Thymus (tissue), 11 donors: Measurements from ENCODE around the gene USH2A. TPM values are rescaled to one million over a fixed set of nuclear protein-coding genes. Genes with fewer than 3 reads are reported as not detected.

ENCODE experiments used
- DNase-seq, 9 donors: peaks; one replicate each; pipeline ENCODE4 v3.0.0-alpha.2; 2013; ENCODE audit warnings: low spot score in 9 of 9, low read depth in 6 of 9, missing footprints in 1 of 9
- H3K27ac ChIP-seq, 2 donors: one replicate each; pipeline ENCODE4 v1.5.1; 2013; ENCODE audit warnings: control low read depth in 1 of 2, low read depth in 1 of 2, low read length in 1 of 2, mild to moderate bottlenecking in 1 of 2, moderate library complexity in 1 of 2
- H3K27me3 ChIP-seq, 2 donors: one replicate each; pipeline ENCODE4 v1.5.1; 2013; ENCODE audit warnings: low read length in 1 of 2; ENCODE audit not compliant: control insufficient read depth in 2 of 2, insufficient read depth in 1 of 2
- H3K36me3 ChIP-seq, 2 donors: one replicate each; pipeline ENCODE4 v1.5.1; 2013; ENCODE audit warnings: low read length in 1 of 2, mild to moderate bottlenecking in 1 of 2, moderate library complexity in 1 of 2; ENCODE audit not compliant: control insufficient read depth in 2 of 2, insufficient read depth in 2 of 2
- H3K4me1 ChIP-seq, 2 donors: one replicate each; pipeline ENCODE4 v1.5.1; 2013; ENCODE audit warnings: low read length in 2 of 2; ENCODE audit not compliant: control insufficient read depth in 2 of 2, insufficient read depth in 2 of 2
- H3K4me3 ChIP-seq, 2 donors: one replicate each; pipeline ENCODE4 v1.5.1; 2013; ENCODE audit warnings: low read length in 2 of 2, control low read depth in 1 of 2, mild to moderate bottlenecking in 1 of 2
- H3K9me3 ChIP-seq, 2 donors: one replicate each; pipeline ENCODE4 v1.5.1; 2013; ENCODE audit warnings: low read length in 1 of 2, mild to moderate bottlenecking in 1 of 2; ENCODE audit not compliant: control insufficient read depth in 2 of 2, insufficient read depth in 1 of 2
- WGBS: extraction: QIAGEN DNeasy Blood & Tissue Kit; methylation state at CpG from one replicate; pipeline ENCODE4 v1.1.7; 2013; 5-methylcytosine and 5-hydroxymethylcytosine counted together
- polyA plus RNA-seq: library from polyadenylated mRNA; stranded (reverse); fragments of 200-250 nt; gene quantifications from one replicate; pipeline ENCODE4 v1.2.3, GENCODE V29; 2013
- total RNA-seq: library from RNA; stranded (reverse); fragments of 120-200 nt; gene quantifications from one replicate; pipeline ENCODE4 v1.2.4, GENCODE V29; 2013
- donor health status: healthy.

Gene USH2A
- total and polyA plus RNA-seq, 2 donors = 0.09 to 0.14 TPM

DNA sequence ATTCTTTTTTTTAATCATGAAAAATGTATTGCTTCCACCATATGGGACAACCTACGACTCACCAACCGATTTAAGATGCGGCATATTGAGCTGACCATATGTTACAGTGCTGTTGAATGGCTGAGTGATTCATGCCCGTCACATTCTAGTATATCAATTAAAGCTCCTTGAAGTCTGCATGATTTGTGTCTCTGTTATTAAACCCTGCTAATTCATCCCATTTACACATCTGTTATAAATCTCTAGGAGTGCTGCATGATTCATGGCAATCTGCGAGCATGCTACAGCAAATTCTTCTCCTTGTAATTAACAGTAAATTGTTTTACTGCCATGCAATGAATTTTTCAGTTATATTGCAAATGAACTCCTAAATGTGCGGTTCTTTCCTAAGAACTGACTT lies 239.8 kb downstream of the USH2A start:
- Histone ChIP-seq H3K4me3 (no peak overlapping the region), H3K4me1 (no peaks in the 10 kb centered on the region), H3K27ac (no peak overlapping the region), H3K36me3 (no peaks in the 10 kb centered on the region), H3K9me3 (no peaks in the 10 kb centered on the region), H3K27me3 (no peaks in the 10 kb centered on the region)
- WGBS = 81% methylated on average over 6 of the region's 6 CpGs
- DNase-seq = no peak

DNA sequence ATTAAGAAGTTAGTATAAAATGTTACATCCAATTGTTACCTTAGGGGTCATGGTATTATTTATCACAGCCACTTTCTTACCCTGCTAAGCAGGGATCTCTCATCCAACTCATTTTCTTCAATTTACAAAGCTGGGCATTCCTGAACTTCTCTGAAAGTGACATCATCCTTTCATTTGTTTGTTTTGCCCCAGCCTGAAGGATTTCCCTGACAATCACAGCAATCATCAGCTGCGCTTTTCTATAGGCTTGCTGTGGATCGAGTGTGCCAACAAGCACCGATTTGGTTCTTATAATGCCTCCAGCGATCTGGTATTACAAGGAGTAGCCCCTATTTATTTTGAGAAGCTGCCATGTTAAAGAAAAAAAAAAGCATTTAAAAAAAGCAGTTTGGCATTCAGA lies 240.2 kb downstream of the USH2A start:
- Histone ChIP-seq H3K9me3 (no peaks in the 10 kb centered on the region), H3K27ac (no peak overlapping the region), H3K27me3 (no peaks in the 10 kb centered on the region), H3K4me1 (no peaks in the 10 kb centered on the region), H3K36me3 (no peaks in the 10 kb centered on the region), H3K4me3 (no peak overlapping the region)
- WGBS = 29% methylated on average over 4 of the region's 4 CpGs
- no peak for DNase-seq

DNA sequence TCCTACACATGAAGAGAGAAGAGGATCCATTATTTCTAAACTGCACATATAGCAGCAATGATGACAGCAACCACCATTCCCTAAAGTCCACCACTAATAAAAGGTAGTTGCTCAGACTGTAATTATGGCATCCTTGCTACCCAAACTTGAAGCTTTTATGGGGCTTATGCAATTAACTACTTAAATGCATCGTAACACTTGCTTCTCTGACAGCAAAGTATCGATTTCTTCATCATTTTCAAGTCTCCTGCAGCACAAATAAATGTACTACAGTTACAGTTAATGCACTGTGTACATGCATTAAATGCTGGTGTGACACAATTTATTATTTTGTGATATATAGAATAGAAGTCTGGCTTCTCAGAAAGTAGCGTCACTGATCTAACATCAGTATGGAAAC lies 241.7 kb downstream of the USH2A start:
- H3K36me3 ChIP-seq = no peaks in the 10 kb centered on the region
- H3K4me3 ChIP-seq = no peak overlapping the region
- no peaks in the 10 kb centered on the region for H3K27me3 ChIP-seq
- no peaks in the 10 kb centered on the region for H3K4me1 ChIP-seq
- WGBS = 82% methylated on average over 3 of the region's 3 CpGs
- no peaks in the 10 kb centered on the region for H3K9me3 ChIP-seq
- H3K27ac ChIP-seq = no peak overlapping the region
- no peak for DNase-seq

DNA sequence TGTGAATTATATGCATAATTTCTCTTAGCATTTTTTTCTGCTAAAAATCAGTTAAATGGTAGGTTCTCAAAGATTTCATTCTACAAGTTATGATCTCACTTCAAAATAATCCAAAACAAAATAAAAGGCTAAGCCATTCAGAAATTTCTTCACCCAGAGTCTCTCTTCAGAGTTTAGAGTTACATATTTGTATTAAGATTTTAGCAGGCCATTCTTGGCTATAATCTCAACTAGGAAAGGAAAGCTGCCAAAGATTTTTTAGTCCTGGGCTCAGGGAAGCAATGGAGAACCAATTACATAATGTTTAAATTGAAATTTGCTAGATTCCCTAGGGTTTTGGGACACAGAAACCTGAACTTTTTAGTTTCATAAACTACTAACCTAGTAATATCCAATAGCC lies 245.0 kb downstream of the USH2A start:
- Histone ChIP-seq H3K27ac (no peak overlapping the region), H3K4me3 (no peak overlapping the region), H3K36me3 (no peaks in the 10 kb centered on the region), H3K4me1 (no peaks in the 10 kb centered on the region), H3K27me3 (no peaks in the 10 kb centered on the region), H3K9me3 (no peaks in the 10 kb centered on the region)
- no peak for DNase-seq

DNA sequence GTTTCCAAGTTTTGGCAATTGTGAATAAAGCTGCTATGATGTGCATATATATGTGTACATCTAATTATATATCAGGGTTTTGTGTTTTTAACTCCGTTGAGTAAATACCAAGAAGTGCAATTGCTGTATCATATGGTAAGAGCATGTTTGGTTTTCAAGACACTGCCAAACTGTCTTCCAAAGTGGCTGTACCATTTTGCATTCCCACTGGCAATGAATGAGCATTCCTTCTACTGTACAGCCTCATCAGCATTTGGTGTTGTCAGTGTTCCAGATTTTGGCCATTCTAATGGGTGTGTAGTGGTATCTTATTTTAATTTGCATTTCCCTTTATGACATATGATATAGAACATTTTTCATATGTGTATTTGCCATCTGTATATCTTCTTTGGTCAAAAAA lies 246.3 kb downstream of the USH2A start:
- H3K27me3 ChIP-seq = no peaks in the 10 kb centered on the region
- H3K4me1 ChIP-seq = no peaks in the 10 kb centered on the region
- no peak for DNase-seq
- 95% methylated on average over 1 of the region's 1 CpG for WGBS
- H3K9me3 ChIP-seq = no peaks in the 10 kb centered on the region
- no peaks in the 10 kb centered on the region for H3K36me3 ChIP-seq
- no peak overlapping the region for H3K4me3 ChIP-seq
- H3K27ac ChIP-seq = no peak overlapping the region

DNA sequence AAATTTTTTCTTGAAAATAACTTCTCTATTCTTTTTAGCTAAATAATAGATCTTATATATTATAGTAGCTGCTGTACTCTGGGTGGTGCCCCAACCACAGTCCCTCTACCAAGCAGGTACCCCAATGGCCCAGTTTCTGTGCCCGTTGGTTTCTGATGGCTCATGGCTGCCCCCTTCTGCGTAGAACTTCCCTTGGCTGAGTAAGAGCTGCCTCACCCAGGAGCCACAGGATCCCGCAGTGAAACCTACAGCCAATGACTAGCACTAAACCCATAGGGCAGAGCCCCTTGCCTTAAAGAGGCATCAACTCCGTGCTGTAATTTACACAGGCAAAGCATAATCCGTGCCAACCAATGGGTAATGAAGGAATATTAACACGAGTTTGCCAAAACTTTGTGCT lies 247.5 kb downstream of the USH2A start:
- 51% methylated on average over 6 of the region's 6 CpGs for WGBS
- Histone ChIP-seq H3K27ac (no peak overlapping the region), H3K27me3 (no peaks in the 10 kb centered on the region), H3K36me3 (no peaks in the 10 kb centered on the region), H3K9me3 (no peaks in the 10 kb centered on the region), H3K4me1 (no peaks in the 10 kb centered on the region), H3K4me3 (no peak overlapping the region)
- DNase-seq = no peak

DNA sequence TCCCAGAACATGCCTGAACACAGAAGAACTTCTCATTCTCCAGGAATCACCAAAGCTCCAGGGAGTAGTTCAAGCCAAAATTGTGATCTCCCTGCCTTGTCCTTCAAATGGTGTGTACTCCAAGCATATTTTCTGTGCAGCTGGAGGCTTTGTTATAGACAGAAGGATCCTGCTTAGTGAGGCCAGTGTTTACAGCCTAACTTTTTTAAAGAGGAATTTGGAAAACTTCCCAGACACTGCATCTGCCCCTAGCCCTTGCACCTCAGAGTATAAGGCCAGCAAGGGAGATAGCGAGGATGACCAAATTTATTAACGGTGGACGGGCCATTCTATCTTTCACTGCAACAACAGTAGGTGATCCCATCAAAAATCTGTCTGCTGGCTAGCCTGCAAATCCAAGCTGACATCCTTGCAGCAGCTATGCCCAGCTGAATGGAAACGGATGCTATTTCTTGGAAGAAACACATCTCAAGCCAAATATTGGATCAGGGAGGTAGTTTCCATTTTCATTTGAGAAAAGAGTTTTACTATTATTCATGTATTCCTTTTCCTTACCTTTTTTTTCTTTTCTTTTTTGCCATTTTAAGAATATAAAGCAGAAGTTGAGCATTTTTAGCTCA lies 249.8 kb downstream of the USH2A start:
- DNase-seq = no peak
- H3K27ac ChIP-seq = no peak overlapping the region
- no peaks in the 10 kb centered on the region for H3K36me3 ChIP-seq
- WGBS = 92% methylated on average over 4 of the region's 4 CpGs
- no peaks in the 10 kb centered on the region for H3K4me1 ChIP-seq
- H3K9me3 ChIP-seq = no peaks in the 10 kb centered on the region
- H3K27me3 ChIP-seq = no peaks in the 10 kb centered on the region
- H3K4me3 ChIP-seq = no peak overlapping the region

DNA sequence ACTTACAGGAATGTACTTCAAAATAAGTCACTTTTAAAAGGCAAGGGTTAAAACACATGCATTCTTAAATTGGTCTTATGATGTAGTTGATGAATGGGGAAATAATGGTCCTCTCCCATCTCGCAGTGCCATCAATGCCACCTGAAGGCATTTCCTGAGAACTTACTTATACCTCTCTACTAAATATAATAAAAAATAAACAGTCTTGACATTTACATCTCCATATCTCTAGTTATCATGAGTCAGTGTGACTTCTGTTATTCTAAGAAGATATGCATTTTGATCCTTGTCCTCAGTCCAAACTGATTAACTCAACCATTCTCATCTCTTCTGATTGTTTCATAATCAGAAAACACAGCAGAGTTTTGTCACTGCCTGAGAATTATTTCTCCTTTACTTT lies 253.9 kb downstream of the USH2A start:
- H3K4me1 ChIP-seq = no peaks in the 10 kb centered on the region
- H3K36me3 ChIP-seq = no peaks in the 10 kb centered on the region
- H3K27me3 ChIP-seq = no peaks in the 10 kb centered on the region
- no peak overlapping the region for H3K4me3 ChIP-seq
- no peak for DNase-seq
- no peaks in the 10 kb centered on the region for H3K9me3 ChIP-seq
- no peak overlapping the region for H3K27ac ChIP-seq
- 91% methylated on average over 1 of the region's 1 CpG for WGBS

DNA sequence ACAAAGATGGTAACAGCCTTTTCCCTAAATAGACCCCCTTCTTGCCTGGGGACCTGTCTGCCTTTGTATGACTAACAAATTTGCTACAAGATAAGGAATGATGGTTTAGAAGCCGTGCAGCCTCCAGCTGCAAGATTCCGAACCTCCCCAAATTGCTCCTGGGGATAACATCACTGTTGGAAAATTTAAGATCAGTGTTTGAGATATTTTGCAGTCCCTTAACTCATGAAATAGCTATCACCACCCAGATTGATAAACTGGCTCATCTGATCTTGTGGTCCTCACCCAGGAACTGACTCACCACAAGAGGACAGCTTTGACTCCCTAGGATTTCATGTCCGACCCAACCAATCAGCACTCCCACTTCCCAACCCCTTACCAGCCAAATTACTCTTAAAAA lies 254.7 kb downstream of the USH2A start:
- no peaks in the 10 kb centered on the region for H3K36me3 ChIP-seq
- DNase-seq = no peak
- no peaks in the 10 kb centered on the region for H3K4me1 ChIP-seq
- 89% methylated on average over 3 of the region's 3 CpGs for WGBS
- no peaks in the 10 kb centered on the region for H3K27me3 ChIP-seq
- H3K4me3 ChIP-seq = no peak overlapping the region
- no peaks in the 10 kb centered on the region for H3K9me3 ChIP-seq
- no peak overlapping the region for H3K27ac ChIP-seq

DNA sequence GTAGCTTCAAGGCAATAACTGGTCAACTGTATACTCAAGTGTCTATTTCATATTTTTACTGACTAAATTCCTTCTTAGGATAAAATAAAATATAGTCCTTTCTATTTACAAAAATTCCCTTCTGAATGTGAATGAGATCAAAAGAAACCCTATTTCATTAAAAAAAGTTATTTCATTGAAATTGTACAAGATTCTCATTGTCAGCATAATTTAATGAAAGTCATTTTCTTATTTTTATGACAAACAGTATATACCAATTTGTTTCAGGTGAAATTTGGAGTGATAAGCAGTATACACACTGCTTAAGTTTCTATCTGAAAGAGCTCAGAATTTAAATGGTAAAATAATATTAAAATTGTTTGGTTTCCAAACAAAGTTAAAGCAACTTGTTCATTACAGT lies 269.2 kb downstream of the USH2A start:
- no peaks in the 10 kb centered on the region for H3K27me3 ChIP-seq
- no peak for DNase-seq
- H3K36me3 ChIP-seq = no peaks in the 10 kb centered on the region
- no peaks in the 10 kb centered on the region for H3K9me3 ChIP-seq
- no peak overlapping the region for H3K4me3 ChIP-seq
- no peak overlapping the region for H3K27ac ChIP-seq
- no peaks in the 10 kb centered on the region for H3K4me1 ChIP-seq
